ENCODE results near the gene NHSL2. TPM values are rescaled to one million over a fixed set of nuclear protein-coding genes. Genes with fewer than 3 reads are reported as not detected.

NHSL2 gene
- total RNA-seq, 4 donors from 2014 or later: 7.6 to 30.8 (median 9.1) TPM

- Histone ChIP-seq H3K36me3 (no peaks in the 10 kb centered on the region), H3K27me3 (no peaks in the 10 kb centered on the region), H3K4me1 (no peaks in the 10 kb centered on the region), H3K4me3 (no peak overlapping the region), H3K27ac (no peak overlapping the region), H3K9me3 (no peaks in the 10 kb centered on the region)
- intact Hi-C loops (cut with DNase I; ENCODE audit: low total_unique reads): no loop called here
- TF ChIP-seq POLR2A (IDR thresholded peaks at IDR 0.05): no peak
- no peak for TF ChIP-seq CTCF (IDR thresholded peaks at IDR 0.05)
- no peak for DNase-seq
These were observed 196.7 kb downstream of the NHSL2 start for GRCh38 chrX:72107320-72107719.

- no peak overlapping the region for H3K27ac ChIP-seq
- no peak for DNase-seq
- intact Hi-C loops (cut with DNase I; ENCODE audit: low total_unique reads): no loop called here
- H3K9me3 ChIP-seq: no peaks in the 10 kb centered on the region
- TF ChIP-seq POLR2A (IDR thresholded peaks at IDR 0.05) (no peak), CTCF (IDR thresholded peaks at IDR 0.05) (no peak)
- H3K27me3 ChIP-seq: no peaks in the 10 kb centered on the region
- H3K36me3 ChIP-seq: no peaks in the 10 kb centered on the region
- no peak overlapping the region for H3K4me3 ChIP-seq
- H3K4me1 ChIP-seq: no peaks in the 10 kb centered on the region
These were observed 197.4 kb downstream of the NHSL2 start for GRCh38 chrX:72107841-72108595.

DNA sequence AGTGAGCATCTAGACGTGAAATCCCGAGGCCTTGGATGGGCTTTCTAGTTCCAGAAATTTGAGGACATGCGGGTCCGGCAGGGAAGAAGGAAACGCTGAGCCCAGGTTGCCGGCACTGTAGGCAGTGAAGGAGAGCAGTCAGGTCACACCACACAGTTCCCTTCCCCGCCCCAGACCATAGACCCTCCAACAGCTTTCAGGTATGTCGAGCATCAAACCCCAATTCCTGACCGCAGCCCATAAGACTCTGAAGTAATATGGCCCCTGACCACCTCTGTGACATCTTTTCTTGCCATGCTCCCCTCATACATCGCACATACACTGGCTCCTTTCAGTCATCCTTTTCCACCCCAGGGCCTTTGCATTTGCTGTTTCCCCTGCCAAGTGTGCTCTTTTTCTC lies 198.0 kb downstream of the NHSL2 start:
- DNase-seq: no peak
- TF ChIP-seq POLR2A (IDR thresholded peaks at IDR 0.05) (no peak), CTCF (IDR thresholded peaks at IDR 0.05) (no peak)
- no peak overlapping the region for H3K27ac ChIP-seq
- no peaks in the 10 kb centered on the region for H3K36me3 ChIP-seq
- no peaks in the 10 kb centered on the region for H3K4me1 ChIP-seq
- H3K4me3 ChIP-seq: no peak overlapping the region
- H3K27me3 ChIP-seq: no peaks in the 10 kb centered on the region
- intact Hi-C loops (cut with DNase I; ENCODE audit: low total_unique reads): no loop called here
- no peaks in the 10 kb centered on the region for H3K9me3 ChIP-seq

DNA sequence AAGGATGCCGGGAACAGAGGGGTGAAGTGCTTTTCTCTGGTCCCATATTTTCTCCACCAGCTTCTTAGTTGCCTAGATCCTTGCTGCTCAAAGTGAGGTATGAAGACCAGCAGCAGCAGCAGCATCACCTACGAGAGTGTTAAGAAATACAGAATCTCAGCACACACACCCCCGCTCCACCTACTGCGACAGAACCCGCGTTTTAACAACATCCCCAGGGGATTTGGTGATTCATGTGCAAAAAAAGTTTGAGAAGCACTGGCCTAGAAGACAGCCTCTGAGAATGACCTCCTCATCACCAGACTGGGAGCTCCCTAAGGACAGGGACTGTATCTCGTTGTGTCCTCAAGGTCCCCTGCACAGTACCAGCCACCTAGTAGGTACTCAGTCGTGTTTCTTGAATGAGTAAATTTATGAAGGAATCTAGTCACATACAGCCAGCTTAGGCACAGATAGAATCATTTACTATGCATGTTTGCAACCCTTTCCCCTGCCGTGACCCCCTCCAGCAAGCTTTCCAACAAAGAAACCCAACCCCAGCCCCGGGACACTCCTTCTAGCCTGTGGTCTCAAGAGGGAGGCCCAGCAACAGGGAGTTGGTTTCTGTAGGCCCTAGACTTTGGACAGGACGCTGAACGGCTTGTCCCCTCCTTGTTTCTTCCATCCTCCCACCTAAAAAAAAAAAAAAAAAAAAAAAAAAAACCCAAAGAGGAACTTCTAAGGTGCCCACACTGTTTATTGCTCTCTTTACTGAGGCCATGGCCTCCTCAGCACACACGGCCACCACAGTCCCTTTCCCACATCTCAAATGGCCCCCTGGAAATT lies 199.6 kb downstream of the NHSL2 start:
- intact Hi-C loops (cut with DNase I; ENCODE audit: low total_unique reads): no loop called here
- Histone ChIP-seq H3K4me1 (no peaks in the 10 kb centered on the region), H3K27me3 (no peaks in the 10 kb centered on the region), H3K36me3 (no peaks in the 10 kb centered on the region), H3K27ac (no peak overlapping the region), H3K9me3 (no peaks in the 10 kb centered on the region), H3K4me3 (no peak overlapping the region)
- TF ChIP-seq POLR2A (IDR thresholded peaks at IDR 0.05) (no peak), CTCF (IDR thresholded peaks at IDR 0.05) (no peak)
- no peak for DNase-seq

Measured in uterus (tissue), 4 donors.